HG03558 (cell line): ENCODE results near the gene RAB3A.
A peak's percentile ranks its signal among the peaks of the same experiment; 100 is the strongest.

Source experiments
- ATAC-seq: cut with Tn5 transposase; IDR thresholded peaks from one replicate; pipeline ENCODE4 v1.9.1; 2021; ENCODE audit warnings: moderate number of reproducible peaks; ENCODE audit not compliant: unreplicated experiment; ENCODE audit errors: extremely low read depth

RAB3A gene

GRCh38 chr19:18203863-18204393 lies at the start of gene RAB3A:
Gene RAB3A (minus strand): TSS chr19:18204042. CDS start chr19:18202740, 1,302 bp downstream.
- ATAC-seq: peak; percentile 82

GRCh38 chr19:18253130-18253529 lies 49.3 kb upstream of the RAB3A start:
- no peak for ATAC-seq

GRCh38 chr19:18252370-18252717 lies 48.5 kb upstream of the RAB3A start:
- ATAC-seq: no peak

GRCh38 chr19:18251587-18252369 lies 47.9 kb upstream of the RAB3A start:
- no peak for ATAC-seq

GRCh38 chr19:18249834-18250233 lies 46.0 kb upstream of the RAB3A start:
- ATAC-seq: no peak

GRCh38 chr19:18245297-18245696 lies 41.5 kb upstream of the RAB3A start:
- no peak for ATAC-seq

GRCh38 chr19:18239303-18239702 lies 35.5 kb upstream of the RAB3A start:
- ATAC-seq: no peak

- ATAC-seq: no peak
Measured at GRCh38 chr19:18234194-18234593, 30.4 kb upstream of the RAB3A start.

GRCh38 chr19:18233224-18233825 lies 29.5 kb upstream of the RAB3A start:
- ATAC-seq: no peak

GRCh38 chr19:18232540-18233223 lies 28.8 kb upstream of the RAB3A start:
- no peak for ATAC-seq

GRCh38 chr19:18231775-18232174 lies 27.9 kb upstream of the RAB3A start:
- ATAC-seq: no peak

GRCh38 chr19:18230941-18231734 lies 27.3 kb upstream of the RAB3A start:
- ATAC-seq: no peak

- no peak for ATAC-seq
Measured at GRCh38 chr19:18229915-18230314, 26.1 kb upstream of the RAB3A start.

- no peak for ATAC-seq
Measured at GRCh38 chr19:18229474-18229873, 25.6 kb upstream of the RAB3A start.

- ATAC-seq: no peak
Measured at GRCh38 chr19:18227781-18228271, 24.0 kb upstream of the RAB3A start.

- no peak for ATAC-seq
Measured at GRCh38 chr19:18226956-18227780, 23.3 kb upstream of the RAB3A start.

- no peak for ATAC-seq
Measured at GRCh38 chr19:18225702-18226468, 22.0 kb upstream of the RAB3A start, which contains the start of gene PDE4C. Gene PDE4C (minus strand): TSS chr19:18226438. CDS start chr19:18226415, 23 bp downstream.

- ATAC-seq: no peak
Measured at GRCh38 chr19:18225355-18225701, 21.5 kb upstream of the RAB3A start.
